HG03135 (cell line): ENCODE results near the gene WASF2.
"Not testable (repeated sequence)": the region's sequence is repeated elsewhere in the genome, so short reads cannot be mapped to it uniquely, and the experiment has no call there.

Experiments
- ATAC-seq: cut with Tn5 transposase; IDR thresholded peaks from one replicate; pipeline ENCODE4 v1.9.1; 2021; ENCODE audit warnings: mild to moderate bottlenecking, moderate library complexity; ENCODE audit not compliant: unreplicated experiment

The WASF2 gene

DNA sequence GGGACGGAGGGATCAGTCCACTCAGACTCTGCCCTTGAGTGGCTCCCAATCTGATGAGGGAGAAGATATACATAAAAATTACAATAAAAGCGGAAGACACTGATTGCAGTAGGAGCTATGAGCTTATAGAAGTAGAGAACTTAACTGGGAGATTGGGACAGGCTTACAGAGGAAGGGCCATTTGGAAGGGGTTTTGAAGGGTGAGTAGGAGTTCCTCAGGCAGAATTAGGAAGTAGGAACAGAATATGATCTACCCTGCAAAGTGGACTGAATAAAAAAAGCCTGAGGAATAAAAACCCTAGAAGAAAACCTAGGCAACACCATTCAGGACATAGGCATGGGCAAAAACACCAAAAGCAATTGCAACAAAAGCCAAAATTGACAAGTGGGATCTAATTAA, 9.2 kb upstream of the WASF2 start:
- ATAC-seq: no peak

DNA sequence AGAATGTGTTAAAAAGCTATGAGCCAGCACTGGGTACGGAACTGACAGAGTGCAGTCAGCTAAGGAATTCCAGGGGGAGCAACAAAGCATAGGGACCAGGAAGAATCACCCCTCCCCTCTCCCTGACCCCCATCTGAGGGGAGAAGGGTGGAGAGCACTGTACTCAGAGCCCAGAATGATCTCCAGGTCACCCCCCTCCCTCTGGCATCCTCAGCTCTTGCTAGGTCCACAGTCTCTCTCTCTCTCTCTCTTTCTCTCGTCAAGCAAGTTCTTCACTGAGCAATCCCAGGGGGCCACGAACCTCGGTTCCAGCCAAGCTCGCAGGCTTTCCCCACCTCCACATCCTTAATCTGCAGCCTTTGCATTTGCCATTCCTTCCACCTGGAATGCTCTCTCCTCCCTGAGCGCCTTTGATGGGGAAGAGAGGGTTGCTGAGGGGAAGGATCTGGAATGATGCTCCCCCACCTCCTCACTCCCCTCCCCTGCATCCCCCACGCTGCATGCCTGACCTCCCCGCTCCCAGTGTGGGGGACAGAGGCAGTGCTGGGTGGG, 6.7 kb upstream of the WASF2 start:
- no peak for ATAC-seq

DNA sequence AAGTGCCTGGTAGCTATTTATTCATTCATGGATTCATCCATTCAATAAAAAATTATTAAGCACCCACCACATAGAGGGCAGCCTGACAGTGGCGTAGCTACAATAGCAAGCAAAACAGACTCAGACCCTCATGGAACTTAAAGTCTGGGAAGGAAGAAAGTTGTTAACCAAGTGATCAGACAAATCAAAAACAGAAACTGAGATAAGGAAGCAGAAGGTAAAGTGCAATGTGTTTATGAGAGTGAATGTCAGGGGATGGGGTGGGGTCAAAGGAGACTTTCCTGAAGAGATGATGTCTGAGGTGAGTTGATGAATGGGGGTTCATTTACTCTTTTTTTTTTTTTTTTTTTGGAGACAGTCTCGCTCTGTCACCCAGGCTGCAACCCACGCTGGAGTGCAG, 2.8 kb upstream of the WASF2 start:
- ATAC-seq: no peak

- no peak for ATAC-seq
These were observed 2.1 kb upstream of the WASF2 start for GRCh38 chr1:27491748-27492700.

GRCh38 chr1:27489501-27489972, 430 bp downstream of the WASF2 start:
- peak; percentile 14 for ATAC-seq

DNA sequence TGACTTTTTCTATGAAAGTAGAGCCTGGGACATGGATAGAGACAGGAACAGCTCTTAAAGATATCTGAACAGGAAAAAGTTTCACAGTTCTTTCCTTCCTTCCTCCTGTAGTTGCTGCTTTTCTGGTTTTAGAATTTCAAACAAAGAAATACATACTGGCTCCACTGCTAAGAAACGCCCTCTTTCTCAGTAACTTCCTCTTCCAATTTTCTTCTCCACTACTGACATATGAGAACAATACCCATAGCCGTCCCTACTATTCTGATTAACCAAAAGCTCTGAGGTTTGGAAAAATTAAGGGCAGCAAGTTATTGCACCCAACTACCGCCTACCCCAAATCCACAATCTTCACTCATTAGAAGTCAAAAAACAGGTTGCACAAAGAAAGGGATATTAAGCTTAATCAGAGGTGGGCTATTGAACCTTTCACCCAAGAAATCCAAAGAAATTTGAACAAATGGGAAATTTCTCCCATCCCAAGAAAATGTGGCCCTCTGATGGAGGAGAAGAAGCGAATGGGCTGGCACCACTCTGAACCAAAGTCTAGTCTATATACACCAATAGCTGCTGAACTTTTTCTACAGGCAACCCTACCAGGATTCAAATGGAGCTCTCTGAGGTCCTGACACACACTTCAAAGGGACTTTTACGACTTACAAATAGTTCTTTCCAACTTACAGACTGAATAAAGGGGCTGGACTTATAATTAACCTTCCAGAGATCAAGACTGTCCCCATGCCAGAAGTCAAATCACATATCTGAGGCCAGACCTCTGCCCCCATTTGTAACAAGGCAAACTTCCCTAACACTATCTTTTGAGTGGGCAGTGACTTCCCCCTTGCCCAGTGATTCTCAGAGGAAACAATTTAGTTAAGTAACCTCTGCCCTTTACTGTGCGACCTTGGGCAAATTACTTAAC, 1.7 kb downstream of the WASF2 start:
- ATAC-seq: no peak

GRCh38 chr1:27485363-27485762, 4.6 kb downstream of the WASF2 start:
- no peak for ATAC-seq

- no peak for ATAC-seq
These were observed 6.3 kb downstream of the WASF2 start for GRCh38 chr1:27483659-27484058.

DNA sequence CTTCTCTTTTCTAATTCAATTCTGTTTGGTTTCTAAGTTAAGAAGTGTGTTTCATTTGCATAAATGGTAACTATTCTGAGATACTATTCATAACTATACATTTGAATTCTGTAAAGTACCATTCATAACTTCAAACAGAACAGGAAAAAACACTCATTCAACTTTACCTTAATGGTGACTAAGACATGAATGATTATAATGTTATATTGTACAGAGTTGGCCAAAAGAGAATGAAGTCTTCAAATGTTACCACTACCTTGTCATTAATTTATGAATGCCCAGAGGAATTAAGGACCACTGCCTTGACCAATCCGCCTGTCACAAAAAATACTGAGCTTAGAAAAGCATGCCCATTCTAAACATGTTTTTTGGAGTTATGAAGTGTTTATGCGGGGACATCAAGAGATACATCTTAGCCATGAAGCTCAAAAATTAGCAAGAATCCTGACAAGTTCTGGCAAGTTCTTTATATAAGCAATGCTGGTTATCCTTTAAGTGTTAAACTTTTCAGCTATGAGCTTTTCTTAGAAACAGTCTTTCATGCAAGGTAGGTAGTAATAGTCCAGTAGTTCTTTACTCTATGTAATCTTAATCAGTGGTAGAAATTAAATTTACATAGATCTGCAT, 7.9 kb downstream of the WASF2 start:
- ATAC-seq: no peak

DNA sequence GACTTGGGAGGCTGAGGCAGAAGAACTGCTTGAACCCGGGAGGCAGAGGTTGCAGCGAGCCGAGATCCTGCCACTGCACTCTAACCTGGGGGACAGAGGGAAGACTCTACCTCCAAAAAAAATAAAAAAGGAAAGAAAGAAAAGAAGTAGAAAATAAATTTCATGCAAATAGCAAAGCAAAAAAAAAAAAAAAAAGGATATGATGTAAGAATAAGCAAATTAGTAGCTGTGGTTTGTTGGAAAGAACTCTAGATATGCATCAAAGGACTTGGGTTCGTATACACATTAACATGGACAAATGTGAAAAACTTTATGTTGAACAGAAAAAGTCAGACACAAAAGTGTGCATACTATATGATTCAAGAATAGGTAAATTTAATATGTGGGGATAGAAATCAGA, 11.9 kb downstream of the WASF2 start:
- ATAC-seq: no peak

- no peak for ATAC-seq
These were observed 13.7 kb downstream of the WASF2 start for GRCh38 chr1:27476237-27476636.

DNA sequence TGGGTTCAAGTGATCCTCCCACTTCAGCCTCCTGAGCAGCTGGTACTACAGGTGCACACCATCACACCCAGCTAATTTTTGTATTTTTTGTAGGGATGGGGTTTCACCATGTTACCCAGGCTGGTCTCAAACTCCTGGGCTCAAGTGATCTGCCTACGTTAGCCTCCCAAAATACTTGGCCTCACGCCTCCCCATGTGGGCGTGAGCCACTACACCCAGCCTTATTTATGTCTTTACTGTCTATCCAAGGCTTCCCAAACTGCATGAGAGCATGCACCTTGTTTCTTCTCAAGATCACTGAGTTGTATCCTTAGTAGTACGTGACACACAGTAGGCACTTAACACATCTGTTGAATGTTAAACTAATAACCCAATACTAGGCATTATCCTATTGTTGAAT, 14.2 kb downstream of the WASF2 start:
- ATAC-seq: no peak

GRCh38 chr1:27473755-27474154, 16.2 kb downstream of the WASF2 start:
- ATAC-seq: no peak

DNA sequence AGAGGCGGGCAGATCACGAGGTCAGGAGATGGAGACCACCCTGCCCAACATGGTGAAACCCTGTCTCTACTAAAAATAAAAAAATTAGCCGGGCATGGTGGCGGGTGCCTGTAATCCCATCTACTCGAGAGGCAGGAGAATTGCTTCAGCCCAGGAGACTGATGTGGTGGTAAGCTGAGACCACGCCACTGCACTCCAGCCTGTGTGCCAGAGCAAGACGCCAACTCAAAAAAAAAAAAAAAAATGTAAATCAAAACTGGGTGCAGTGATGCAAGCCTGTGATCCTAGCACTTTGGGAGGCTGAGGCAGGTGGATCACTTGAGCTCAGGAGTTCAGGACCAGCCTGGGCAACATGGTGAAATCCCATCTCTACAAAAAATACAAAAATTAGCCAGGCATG, 17.9 kb downstream of the WASF2 start:
- ATAC-seq: not testable (repeated sequence)

DNA sequence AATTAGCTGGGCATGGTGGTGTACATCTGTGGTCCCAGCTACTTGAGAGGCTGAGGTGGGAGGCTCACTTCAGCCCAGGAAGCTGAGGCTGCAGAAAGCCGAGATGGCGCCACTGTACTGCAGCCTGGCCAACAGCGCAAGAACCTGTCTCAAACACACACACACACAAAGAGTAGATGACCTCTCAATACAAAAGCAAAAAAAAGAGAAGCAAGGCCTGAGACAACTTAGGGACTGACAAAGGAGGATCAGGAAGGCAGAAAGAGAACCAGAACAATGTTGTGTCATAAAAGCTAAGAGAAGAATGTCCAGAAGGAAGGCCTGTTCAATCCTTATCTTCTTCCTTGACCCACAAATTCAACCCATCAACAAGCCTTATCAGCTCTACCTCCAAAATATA, 18.5 kb downstream of the WASF2 start:
- no peak for ATAC-seq

- no peak for ATAC-seq
These were observed 20.6 kb downstream of the WASF2 start for GRCh38 chr1:27469334-27469733.

- not testable (repeated sequence) for ATAC-seq
These were observed 21.6 kb downstream of the WASF2 start for GRCh38 chr1:27468378-27468777.

DNA sequence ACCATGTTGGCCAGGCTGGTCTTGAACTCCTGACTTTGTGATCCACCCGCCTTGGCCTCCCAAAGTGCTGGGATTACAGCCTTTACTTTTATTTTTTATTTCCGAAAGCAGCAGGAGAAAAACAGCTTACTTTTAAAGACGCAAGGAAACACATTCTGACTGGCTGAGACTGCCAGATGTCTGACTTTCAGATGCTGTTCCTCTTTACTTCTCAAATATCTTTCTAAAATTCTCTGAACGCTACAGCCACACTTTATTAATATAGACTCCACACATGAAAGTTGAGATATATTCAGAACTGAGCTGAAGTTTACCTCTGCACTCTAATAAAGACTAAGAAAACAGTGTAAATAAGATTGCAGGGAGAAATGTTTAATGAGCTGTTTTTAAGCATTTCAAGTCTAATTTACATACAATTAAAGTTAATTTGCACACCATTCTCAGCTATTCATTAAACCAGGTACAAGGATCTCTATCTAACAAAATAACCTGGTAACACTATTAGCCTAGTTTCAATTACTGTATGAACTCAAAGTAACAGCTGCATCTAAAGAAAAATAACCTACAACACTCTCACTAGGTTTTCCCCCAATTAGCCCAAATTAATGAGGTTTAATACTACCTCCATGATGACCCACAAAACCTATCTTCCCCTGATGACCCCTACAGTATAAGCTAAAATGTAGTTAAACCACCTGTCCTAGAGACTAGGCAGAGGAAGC, 24.9 kb downstream of the WASF2 start:
- ATAC-seq: no peak

GRCh38 chr1:27463916-27464315, 26.1 kb downstream of the WASF2 start:
- ATAC-seq: not testable (repeated sequence)

DNA sequence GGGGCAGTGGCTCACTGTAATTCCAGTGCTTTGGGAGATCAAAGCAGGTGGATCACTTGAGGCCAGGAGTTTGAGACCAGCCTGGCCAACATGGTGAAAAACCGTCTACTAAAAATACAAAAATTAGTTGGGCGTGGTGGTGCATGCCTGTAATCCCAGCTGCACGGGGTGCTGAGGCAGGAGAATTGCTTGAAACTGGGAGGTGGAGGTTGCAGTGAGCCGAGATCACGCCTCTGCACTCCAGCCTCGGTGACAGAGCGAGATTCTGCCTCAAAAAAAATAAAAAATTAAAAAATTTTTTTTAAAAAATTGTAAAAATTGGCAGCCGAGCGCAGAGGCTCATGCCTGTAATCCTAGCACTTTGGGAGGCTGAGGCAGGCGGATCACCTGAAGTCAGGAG, 31.4 kb downstream of the WASF2 start:
- ATAC-seq: not testable (repeated sequence)
